Measurements from ENCODE around the gene GMPR2. TPM values are rescaled to one million over a fixed set of nuclear protein-coding genes. Genes with fewer than 3 reads are reported as not detected.
"Not testable (repeated sequence)": the region's sequence is repeated elsewhere in the genome, so short reads cannot be mapped to it uniquely, and the experiment has no call there.

The GMPR2 gene
- total RNA-seq, 4 donors from 2014 or later = 68.8 to 237 (median 110) TPM

GRCh38 chr14:24241829-24242443 lies 9.2 kb downstream of the GMPR2 start:
- intact Hi-C loops (cut with DNase I) = loop anchor here (2.0 kb wide), 1 partner anchor 59 kb away; no protein-coding TSS in a partner anchor
- Histone ChIP-seq H3K4me1 (peaks cover 18 to 32% of the 10 kb centered on the region in 2 donors), H3K9me3 (no peaks in the 10 kb centered on the region), H3K4me3 (replicated peaks in 1 of 3) (peak overlapping the region; percentile 19 to 77 (median 65)), H3K27me3 (no peaks in the 10 kb centered on the region), H3K36me3 (peaks cover 37 to 42% of the 10 kb centered on the region in 2 donors), H3K27ac (peak overlapping the region; percentile 92 to 98 (median 96))
- peak; percentile 95 for DNase-seq
- TF ChIP-seq POLR2A (IDR thresholded peaks at IDR 0.05) = no peak
- TF ChIP-seq CTCF (IDR thresholded peaks at IDR 0.05) = peak in 4 of 6 experiments; percentile 38 to 60 (median 54)
- WGBS, 2 donors = 1 to 2% methylated on average over 25 to 26 of the region's 39 CpGs

GRCh38 chr14:24243336-24243836 lies 10.7 kb downstream of the GMPR2 start:
- intact Hi-C loops (cut with DNase I) = loop anchor here (2.0 kb wide), 1 partner anchor 57 kb away; no protein-coding TSS in a partner anchor
- peak overlapping the region; percentile 92 to 98 (median 96) for H3K27ac ChIP-seq
- TF ChIP-seq POLR2A (IDR thresholded peaks at IDR 0.05) (no peak), CTCF (IDR thresholded peaks at IDR 0.05) (no peak)
- 61 to 70% methylated on average over 10 of the region's 10 CpGs for WGBS, 2 donors
- H3K9me3 ChIP-seq = no peaks in the 10 kb centered on the region
- no peaks in the 10 kb centered on the region for H3K27me3 ChIP-seq
- peaks cover 26 to 28% of the 10 kb centered on the region in 2 donors for H3K36me3 ChIP-seq
- H3K4me3 ChIP-seq (replicated peaks in 1 of 3) = peak overlapping the region in 2 of 3 donors; percentile 8 to 65
- peaks cover 18 to 32% of the 10 kb centered on the region in 2 donors for H3K4me1 ChIP-seq
- DNase-seq = peak in 1 of 2 donors; percentile 19

- H3K9me3 ChIP-seq; H3K27me3 ChIP-seq; DNase-seq; intact Hi-C loops (cut with DNase I); H3K36me3 ChIP-seq; H3K4me3 ChIP-seq (replicated peaks in 1 of 3); H3K27ac ChIP-seq: not testable (repeated sequence)
- WGBS, 2 donors = 94 to 95% methylated on average over 11 of the region's 11 CpGs
- peaks cover 18% of the 10 kb centered on the region in 2 donors for H3K4me1 ChIP-seq
Observed at GRCh38 chr14:24245350-24245749, 12.6 kb downstream of the GMPR2 start.

GRCh38 chr14:24246765-24247212 lies 14.1 kb downstream of the GMPR2 start:
- no peak for DNase-seq
- H3K4me3 ChIP-seq (replicated peaks in 1 of 3) = no peak overlapping the region
- H3K36me3 ChIP-seq = no peaks in the 10 kb centered on the region
- 78 to 87% methylated on average over 3 of the region's 3 CpGs for WGBS, 2 donors
- no peaks in the 10 kb centered on the region for H3K9me3 ChIP-seq
- no peak for TF ChIP-seq CTCF (IDR thresholded peaks at IDR 0.05)
- no peak for TF ChIP-seq POLR2A (IDR thresholded peaks at IDR 0.05)
- no peaks in the 10 kb centered on the region for H3K27me3 ChIP-seq
- peaks cover 5 to 7% of the 10 kb centered on the region in 2 donors for H3K4me1 ChIP-seq
- intact Hi-C loops (cut with DNase I) = no loop called here
- no peak overlapping the region for H3K27ac ChIP-seq

- DNase-seq = no peak
- no peak overlapping the region for H3K4me3 ChIP-seq (replicated peaks in 1 of 3)
- no peaks in the 10 kb centered on the region for H3K36me3 ChIP-seq
- WGBS, 2 donors = 73 to 80% methylated on average over 7 of the region's 7 CpGs
- no peaks in the 10 kb centered on the region for H3K9me3 ChIP-seq
- H3K27ac ChIP-seq = no peak overlapping the region
- peaks cover 5 to 7% of the 10 kb centered on the region in 2 donors for H3K4me1 ChIP-seq
- intact Hi-C loops (cut with DNase I) = no loop called here
- TF ChIP-seq CTCF (IDR thresholded peaks at IDR 0.05) (no peak), POLR2A (IDR thresholded peaks at IDR 0.05) (no peak)
- no peaks in the 10 kb centered on the region for H3K27me3 ChIP-seq
Observed at GRCh38 chr14:24247422-24247821, 14.7 kb downstream of the GMPR2 start.

Data from thyroid gland (tissue), 4 donors.